ENCODE data around the gene DCLK2. TPM values are rescaled to one million over a fixed set of nuclear protein-coding genes. Genes with fewer than 3 reads are reported as not detected.
A peak's percentile ranks its signal among the peaks of the same experiment; 100 is the strongest.

The DCLK2 gene
- total RNA-seq, 1 donor from 2014 or later, result 1.9 TPM

GRCh38 chr4:150237110-150237872 lies 159.0 kb downstream of the DCLK2 start:
- peak in 1 of 2 donors; percentile 87 for DNase-seq (ENCODE audit: low read depth in 2 of 2)

GRCh38 chr4:150238591-150238990 lies 160.3 kb downstream of the DCLK2 start:
- no peak for DNase-seq (ENCODE audit: low read depth in 2 of 2)

GRCh38 chr4:150240011-150240410 lies 161.8 kb downstream of the DCLK2 start:
- no peak for DNase-seq (ENCODE audit: low read depth in 2 of 2)

GRCh38 chr4:150242820-150243458 lies 164.7 kb downstream of the DCLK2 start:
- peak; percentile 17 to 61 for DNase-seq (ENCODE audit: low read depth in 2 of 2)

- DNase-seq (ENCODE audit: low read depth in 2 of 2), result no peak
Observed at GRCh38 chr4:150243932-150244331, 165.7 kb downstream of the DCLK2 start.

- DNase-seq (ENCODE audit: low read depth in 2 of 2), result no peak
Observed at GRCh38 chr4:150244600-150244999, 166.4 kb downstream of the DCLK2 start.

- DNase-seq (ENCODE audit: low read depth in 2 of 2), result no peak
Observed at GRCh38 chr4:150247184-150247583, 168.9 kb downstream of the DCLK2 start.

GRCh38 chr4:150248181-150248580 lies 169.9 kb downstream of the DCLK2 start:
- DNase-seq (ENCODE audit: low read depth in 2 of 2), result no peak

- DNase-seq (ENCODE audit: low read depth in 2 of 2), result no peak
Observed at GRCh38 chr4:150250293-150250997, 172.2 kb downstream of the DCLK2 start.

GRCh38 chr4:150250998-150251651 lies 172.9 kb downstream of the DCLK2 start:
- DNase-seq (ENCODE audit: low read depth in 2 of 2), result no peak

GRCh38 chr4:150251752-150252190 lies 173.5 kb downstream of the DCLK2 start:
- DNase-seq (ENCODE audit: low read depth in 2 of 2), result no peak

- DNase-seq (ENCODE audit: low read depth in 2 of 2), result no peak
Observed at GRCh38 chr4:150252306-150252705, 174.1 kb downstream of the DCLK2 start.

- DNase-seq (ENCODE audit: low read depth in 2 of 2), result no peak
Observed at GRCh38 chr4:150252741-150253140, 174.5 kb downstream of the DCLK2 start.

GRCh38 chr4:150253416-150253815 lies 175.2 kb downstream of the DCLK2 start:
- DNase-seq (ENCODE audit: low read depth in 2 of 2), result no peak

GRCh38 chr4:150253965-150254630 lies 175.9 kb downstream of the DCLK2 start:
- DNase-seq (ENCODE audit: low read depth in 2 of 2), result no peak

GRCh38 chr4:150255610-150256224 lies 177.5 kb downstream of the DCLK2 start:
- DNase-seq (ENCODE audit: low read depth in 2 of 2), result no peak

- no peak for DNase-seq (ENCODE audit: low read depth in 2 of 2)
Observed at GRCh38 chr4:150256225-150256620, 178.0 kb downstream of the DCLK2 start.

GRCh38 chr4:150256841-150257730 lies 178.8 kb downstream of the DCLK2 start:
- DNase-seq (ENCODE audit: low read depth in 2 of 2), result no peak

- DNase-seq (ENCODE audit: low read depth in 2 of 2), result peak in 1 of 2 donors; percentile 21
Observed at GRCh38 chr4:150258569-150258968, 180.3 kb downstream of the DCLK2 start.

Measured in dermis microvascular lymphatic vessel endothelial cell (primary cell).